Kidney (tissue), 14 donors: Measurements from ENCODE around the gene HIVEP3. TPM values are rescaled to one million over a fixed set of nuclear protein-coding genes. Genes with fewer than 3 reads are reported as not detected.

Experiments
- DNase-seq, 5 donors: peaks; one replicate each; pipeline ENCODE4 v3.0.0-alpha.2; 2013 to 2020
- FAIRE-seq: peaks from 2 replicates; lab custom pipeline; 2012; peaks lifted over from hg19 to GRCh38; lab: Jason Lieb, UNC
- H3K27ac ChIP-seq, 2 donors: one replicate each; pipeline ENCODE4 v1.7.0; 2013; ENCODE audit warnings: low read depth in 2 of 2, low read length in 2 of 2, inconsistent platforms in 1 of 2
- H3K27me3 ChIP-seq: one replicate; pipeline ENCODE4 v1.7.1; 2013; ENCODE audit warnings: low read length, inconsistent platforms; ENCODE audit not compliant: control insufficient read depth, insufficient read depth
- H3K36me3 ChIP-seq, 3 donors: one replicate each; pipeline versions ENCODE4 v1.7.0 to v1.7.1; 2013; ENCODE audit warnings: low read length in 3 of 3, control low read depth in 1 of 3, inconsistent platforms in 1 of 3; ENCODE audit not compliant: insufficient read depth in 3 of 3, control insufficient read depth in 2 of 3
- H3K4me1 ChIP-seq, 3 donors: one replicate each; pipeline versions ENCODE4 v1.7.0 to v1.7.1; 2013; ENCODE audit warnings: low read length in 3 of 3, inconsistent platforms in 1 of 3, low read depth in 1 of 3; ENCODE audit not compliant: control insufficient read depth in 2 of 3, insufficient read depth in 2 of 3
- H3K4me3 ChIP-seq, 3 donors: one replicate each; pipeline versions ENCODE4 v1.7.0 to v1.8.1; 2013; ENCODE audit warnings: low read length in 3 of 3, control low read depth in 1 of 3, inconsistent platforms in 1 of 3
- H3K9ac ChIP-seq, 3 donors: one replicate each; pipeline versions ENCODE4 v1.7.0 to v1.7.1; 2013; ENCODE audit warnings: low read length in 3 of 3, control low read depth in 1 of 3, inconsistent platforms in 1 of 3
- H3K9me3 ChIP-seq, 3 donors: one replicate each; pipeline versions ENCODE4 v1.7.0 to v1.7.1; 2013; ENCODE audit warnings: low read length in 3 of 3, control low read depth in 1 of 3, inconsistent platforms in 1 of 3; ENCODE audit not compliant: control insufficient read depth in 2 of 3, insufficient read depth in 1 of 3
- CTCF ChIP-seq: IDR thresholded peaks from 3 replicates; pipeline ENCODE4 v1.5.1; 2012; ENCODE audit warnings: mild to moderate bottlenecking, moderate library complexity, borderline replicate concordance; ENCODE audit not compliant: insufficient read depth; ENCODE audit errors: extremely low read depth
- intact Hi-C: fragments of 100-400 bp; cut with DNase I; formaldehyde crosslinking; loops from one replicate; pipeline ENCODE4 v1.11.1; 2022
- polyA plus RNA-seq: library from polyadenylated mRNA; stranded (reverse); fragments of 350-450 nt; fragmentation: Illumina TruSeq; extraction: RNeasy Lipid Tissue Mini Kit (QIAGEN cat#74804); gene quantifications from one replicate; pipeline ENCODE4 v1.2.3, GENCODE V29; 2014; ENCODE audit warnings: low read depth, low replicate concordance; ENCODE audit not compliant: insufficient read depth
- total RNA-seq: library from RNA; stranded (reverse); fragmentation: NEBNext Ultra II Directional; extraction: Animal tissue kit (Norgen Biotek cat#: 25700); gene quantifications from one replicate; pipeline ENCODE4 v1.2.1, GENCODE V29; 2021
- donor health status: control.
- donor health status: control.
- donor health status: control.
- donor health status: control.
- donor health status: control.
- donor health status: DM: yes; HTN: yes; CAD: no.
- donor health status: Normal renal cell carcinoma (clear cell type).

HIVEP3 gene
- total and polyA plus RNA-seq, 2 donors from 2014 or later: 3.5 to 11.0 TPM

- Histone ChIP-seq H3K36me3 (no peaks in the 10 kb centered on the region), H3K4me3 (no peak overlapping the region), H3K4me1 (no peaks in the 10 kb centered on the region), H3K27me3 (no peaks in the 10 kb centered on the region), H3K9me3 (no peaks in the 10 kb centered on the region), H3K27ac (no peak overlapping the region), H3K9ac (no peak overlapping the region)
- intact Hi-C loops: no loop called here
- no peak for TF ChIP-seq CTCF
- FAIRE-seq: no peak
- no peak for DNase-seq
These were observed 44.5 kb downstream of the HIVEP3 start for GRCh38 chr1:41874151-41874719.

- H3K27ac ChIP-seq: no peak overlapping the region
- H3K4me3 ChIP-seq: no peak overlapping the region
- DNase-seq (no peak), FAIRE-seq (no peak)
- H3K36me3 ChIP-seq: no peaks in the 10 kb centered on the region
- H3K9me3 ChIP-seq: no peaks in the 10 kb centered on the region
- no peak overlapping the region for H3K9ac ChIP-seq
- no peaks in the 10 kb centered on the region for H3K27me3 ChIP-seq
- intact Hi-C loops: no loop called here
- peaks cover 0 to 2% (median 0%) of the 10 kb centered on the region in 3 donors for H3K4me1 ChIP-seq
- TF ChIP-seq CTCF: no peak
These were observed 46.6 kb downstream of the HIVEP3 start for GRCh38 chr1:41872074-41872473.

- intact Hi-C loops: no loop called here
- Histone ChIP-seq H3K9ac (no peak overlapping the region), H3K9me3 (no peaks in the 10 kb centered on the region), H3K36me3 (no peaks in the 10 kb centered on the region), H3K4me1 (peaks cover 0 to 4% (median 0%) of the 10 kb centered on the region in 3 donors), H3K4me3 (no peak overlapping the region), H3K27ac (no peak overlapping the region), H3K27me3 (no peaks in the 10 kb centered on the region)
- DNase-seq: no peak
- no peak for TF ChIP-seq CTCF
- FAIRE-seq: no peak
These were observed 48.6 kb downstream of the HIVEP3 start for GRCh38 chr1:41870076-41870562.
